ENCODE results near the gene DIP2B.

DNA sequence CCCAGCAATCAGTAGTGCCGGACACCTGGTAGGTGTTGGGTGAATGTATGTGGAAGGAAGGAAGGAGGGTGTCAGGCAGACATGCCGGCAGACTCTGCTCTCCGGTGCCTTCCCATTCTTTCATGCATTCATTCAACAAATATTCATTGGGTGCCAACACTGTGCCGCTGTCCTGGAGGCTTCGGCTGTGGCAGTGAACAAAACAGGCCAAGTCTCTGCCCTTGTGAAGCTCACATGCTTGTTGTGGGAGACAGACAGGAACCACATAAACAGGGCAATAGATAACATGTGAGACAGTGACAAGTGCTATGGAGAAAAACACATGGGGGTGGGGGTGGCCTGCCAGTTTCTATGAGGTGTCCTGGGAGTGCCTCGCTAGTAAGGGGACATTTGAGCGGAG is 202.6 kb downstream of the DIP2B start:
- TF ChIP-seq, protein P1, sequence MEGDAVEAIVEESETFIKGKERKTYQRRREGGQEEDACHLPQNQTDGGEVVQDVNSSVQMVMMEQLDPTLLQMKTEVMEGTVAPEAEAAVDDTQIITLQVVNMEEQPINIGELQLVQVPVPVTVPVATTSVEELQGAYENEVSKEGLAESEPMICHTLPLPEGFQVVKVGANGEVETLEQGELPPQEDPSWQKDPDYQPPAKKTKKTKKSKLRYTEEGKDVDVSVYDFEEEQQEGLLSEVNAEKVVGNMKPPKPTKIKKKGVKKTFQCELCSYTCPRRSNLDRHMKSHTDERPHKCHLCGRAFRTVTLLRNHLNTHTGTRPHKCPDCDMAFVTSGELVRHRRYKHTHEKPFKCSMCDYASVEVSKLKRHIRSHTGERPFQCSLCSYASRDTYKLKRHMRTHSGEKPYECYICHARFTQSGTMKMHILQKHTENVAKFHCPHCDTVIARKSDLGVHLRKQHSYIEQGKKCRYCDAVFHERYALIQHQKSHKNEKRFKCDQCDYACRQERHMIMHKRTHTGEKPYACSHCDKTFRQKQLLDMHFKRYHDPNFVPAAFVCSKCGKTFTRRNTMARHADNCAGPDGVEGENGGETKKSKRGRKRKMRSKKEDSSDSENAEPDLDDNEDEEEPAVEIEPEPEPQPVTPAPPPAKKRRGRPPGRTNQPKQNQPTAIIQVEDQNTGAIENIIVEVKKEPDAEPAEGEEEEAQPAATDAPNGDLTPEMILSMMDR (IDR thresholded peaks at IDR 0.05; ENCODE audit: insufficient read depth, low read length, poor library complexity, severe bottlenecking): no peak
- TF ChIP-seq EZH2phosphoT487 (conservative IDR thresholded peaks at IDR 0.05; ENCODE audit: low read length): no peak

Data from SU-DHL-6 (cell line).